Choroid plexus epithelial cell (primary cell): ENCODE results near the gene ALDH16A1.

ENCODE experiments used
- DNase-seq: peaks from one replicate; pipeline ENCODE4 v3.0.0-alpha.2; 2010; ENCODE audit warnings: low read depth
- H3K4me3 ChIP-seq: 2 replicates; pipeline ENCODE4 v1.5.1; 2011; ENCODE audit warnings: low read depth, mild to moderate bottlenecking, control low read depth, low read length, moderate library complexity
- CTCF ChIP-seq: conservative IDR thresholded peaks from 2 replicates; pipeline ENCODE4 v1.5.1; 2011; ENCODE audit warnings: low read depth, mild to moderate bottlenecking, control low read depth, inconsistent platforms, low read length, moderate library complexity

ALDH16A1 gene

GRCh38 chr19:49453013-49453756 is at the start of gene ALDH16A1:
Gene ALDH16A1 (plus strand): TSS chr19:49453225. CDS start chr19:49453332, 107 bp downstream.
- peak within 1 kb of the TSS; percentile 84 for H3K4me3 ChIP-seq
- peak; percentile 8 for TF ChIP-seq CTCF
- peak; percentile 99 for DNase-seq

GRCh38 chr19:49403404-49404187 is 49.4 kb upstream of the ALDH16A1 start:
- H3K4me3 ChIP-seq = no peak overlapping the region
- peak; percentile 86 for DNase-seq
- TF ChIP-seq CTCF = no peak

GRCh38 chr19:49407079-49407478 is 45.9 kb upstream of the ALDH16A1 start:
- DNase-seq = no peak
- H3K4me3 ChIP-seq = no peak overlapping the region
- TF ChIP-seq CTCF = no peak

GRCh38 chr19:49407482-49408015 is 45.5 kb upstream of the ALDH16A1 start:
- no peak overlapping the region for H3K4me3 ChIP-seq
- no peak for DNase-seq
- TF ChIP-seq CTCF = no peak

GRCh38 chr19:49408816-49409440 is 44.1 kb upstream of the ALDH16A1 start:
- TF ChIP-seq CTCF = no peak
- no peak overlapping the region for H3K4me3 ChIP-seq
- DNase-seq = no peak

- no peak for DNase-seq
- TF ChIP-seq CTCF = no peak
- H3K4me3 ChIP-seq = no peak overlapping the region
Measured at GRCh38 chr19:49409441-49410029, 43.5 kb upstream of the ALDH16A1 start.
